Lower leg skin (tissue), 3 donors: Measurements from ENCODE around the gene NT5DC4.

Experiments
- CTCF ChIP-seq, 3 donors: fragments of 450-650 bp; IDR thresholded peaks; one replicate each; pipeline ENCODE4 v1.5.1; 2016; ENCODE audit warnings: antibody characterized with exemption in 3 of 3, mild to moderate bottlenecking in 3 of 3, moderate library complexity in 2 of 3
- POLR2A ChIP-seq, 2 donors: fragments of 450-650 bp; IDR thresholded peaks; one replicate each; pipeline ENCODE4 v1.6.1; 2016 to 2017; ENCODE audit warnings: antibody characterized with exemption in 2 of 2, mild to moderate bottlenecking in 1 of 2, moderate library complexity in 1 of 2

GRCh38 chr2:112721819-112722522 lies 1.2 kb downstream of the NT5DC4 start:
- TF ChIP-seq POLR2A (IDR thresholded peaks at IDR 0.05) (no peak), CTCF (IDR thresholded peaks at IDR 0.05) (no peak)
